HepG2 (cell line): ENCODE measurements around the gene CDH23. TPM values are rescaled to one million over a fixed set of nuclear protein-coding genes. Genes with fewer than 3 reads are reported as not detected.

Source experiments
- ATAC-seq: fragments of 200-7000 bp; cut with Tn5 transposase; 3 replicates; pipeline ENCODE4 v1.9.1; 2020; ENCODE audit warnings: mild to moderate bottlenecking, moderate library complexity
- BruUV-seq: library from RNA; stranded (reverse); fragments of 400-500 nt; replicated peaks from 2 replicates; lab custom pipeline; 2021; lab: Mats Ljungman, UMichigan
- CTCF ChIA-PET: fragments of 300-600 bp; formaldehyde crosslinking; extraction: SDS; loops from one replicate; lab custom pipeline; 2021; ENCODE audit warnings: low total read pairs, inconsistent platforms, low intra/inter-chr PET ratio; lab: Yijun Ruan, JAX
- POLR2A ChIA-PET: fragments of 350-600 bp; sonication (Branson Sonifier 250); formaldehyde crosslinking; loops from one replicate; lab custom pipeline; 2020; ENCODE audit warnings: antibody characterized with exemption, inconsistent platforms; lab: Yijun Ruan, JAX
- DNase-seq: peaks from one replicate; pipeline ENCODE4 v3.0.0-alpha.2; 2015; ENCODE audit warnings: low spot score
- FAIRE-seq: peaks from 3 replicates; lab custom pipeline; 2011; peaks lifted over from hg19 to GRCh38; lab: Jason Lieb, UNC
- H2AFZ ChIP-seq: one replicate; pipeline ENCODE4 v1.6.1; 2011; ENCODE audit warnings: low read length, inconsistent platforms
- H3K27ac ChIP-seq: fragments of 300-600 bp; 3 replicates; pipeline ENCODE4 v1.8.0; 2011; ENCODE audit warnings: mixed run types, mild to moderate bottlenecking, mixed read lengths, low read length, inconsistent platforms; ENCODE audit not compliant: insufficient read depth; ENCODE audit errors: extremely low read length
- H3K27me3 ChIP-seq, 2 experiments: fragments of 200-600 bp in 1 of 2; 2 replicates in 1 of 2; 3 replicates in 1 of 2; pipeline versions ENCODE4 v1.6.0 to v1.8.0; 2011; ENCODE audit warnings: low read length in 2 of 2, mild to moderate bottlenecking in 2 of 2, moderate library complexity in 2 of 2, inconsistent platforms in 1 of 2; ENCODE audit not compliant: insufficient read depth in 2 of 2, control insufficient read depth in 1 of 2
- H3K36me3 ChIP-seq, 2 experiments: fragments of 200-600 bp in 1 of 2; replicated peaks in 1 of 2; 2 replicates in 1 of 2; 3 replicates in 1 of 2; pipeline versions ENCODE4 v1.5.1 to v1.8.0; 2011; ENCODE audit warnings: low read length in 2 of 2, inconsistent platforms in 1 of 2; ENCODE audit not compliant: insufficient read depth in 2 of 2, control insufficient read depth in 1 of 2
- H3K4me1 ChIP-seq: 2 replicates; pipeline ENCODE4 v1.5.1; 2012; ENCODE audit warnings: low read length, inconsistent platforms; ENCODE audit not compliant: insufficient read depth
- H3K4me2 ChIP-seq: 2 replicates; pipeline ENCODE4 v1.6.0; 2011; ENCODE audit warnings: low read depth, low read length, inconsistent platforms
- H3K4me3 ChIP-seq, 3 experiments: fragments of 200-600 bp in 1 of 3; sonication (generic), shearing (Covaris generic) in 1 of 3; replicated peaks in 1 of 3; 2 replicates each; pipeline ENCODE4 v1.5.1; 2011 to 2016; ENCODE audit warnings: low read length in 3 of 3, inconsistent platforms in 2 of 3, low read depth in 2 of 3, mild to moderate bottlenecking in 2 of 3, control low read depth in 1 of 3, mixed read lengths in 1 of 3; ENCODE audit not compliant: insufficient read depth in 1 of 3
- H3K79me2 ChIP-seq: one replicate; pipeline ENCODE4 v1.6.1; 2011; ENCODE audit warnings: low read length, inconsistent platforms; ENCODE audit not compliant: insufficient read depth
- H3K9ac ChIP-seq: 2 replicates; pipeline ENCODE4 v1.6.0; 2011; ENCODE audit warnings: mild to moderate bottlenecking, low read depth, low read length, inconsistent platforms; ENCODE audit not compliant: insufficient read depth
- H3K9me3 ChIP-seq: 2 replicates; pipeline ENCODE4 v1.5.1; 2012; ENCODE audit warnings: mild to moderate bottlenecking, low read length
- H4K20me1 ChIP-seq: 2 replicates; pipeline ENCODE4 v1.6.0; 2011; ENCODE audit warnings: inconsistent platforms, mild to moderate bottlenecking, low read length, moderate library complexity; ENCODE audit not compliant: insufficient read depth
- FOSL2 ChIP-seq: sonication (generic); formaldehyde crosslinking; IDR thresholded peaks from 2 replicates; pipeline ENCODE4 v1.4.0; 2020; ENCODE audit warnings: missing genetic modification reagents
- ZNF382 ChIP-seq: sonication (generic); formaldehyde crosslinking; IDR thresholded peaks from 2 replicates; pipeline ENCODE4 v1.5.0; 2020; ENCODE audit warnings: missing genetic modification reagents, mild to moderate bottlenecking, borderline replicate concordance
- ZNF597 ChIP-seq: sonication (generic); formaldehyde crosslinking; IDR thresholded peaks from 2 replicates; pipeline ENCODE4 v1.5.0; 2020; ENCODE audit warnings: missing genetic modification reagents
- WGBS: methylation state at CpG from one replicate; pipeline ENCODE4 v1.1.6; 2017; ENCODE audit warnings: low lambda C conversion rate; 5-methylcytosine and 5-hydroxymethylcytosine counted together
- in situ Hi-C: cut with HindIII; loops from 2 replicates; pipeline ENCODE4 v1.10.0; 2017; ENCODE audit warnings: low pct_unique_long_range_greater_than_20kb; ENCODE audit not compliant: extremely low pct_ligation_motif_present
- intact Hi-C: fragments of 100-400 bp; cut with micrococcal nuclease; formaldehyde crosslinking; loops from one replicate; pipeline ENCODE4 v1.10.0; 2022; ENCODE audit not compliant: unreplicated experiment
- polyA plus RNA-seq, 8 experiments: library from polyadenylated mRNA; depleted of rRNA in 3 of 8; stranded (reverse) in 7 of 8; unstranded in 1 of 8; fragments of >200 nt; fragmentation: Illumina TruSeq in 4 of 8; extraction: Trizol in 4 of 8; gene quantifications; 2 replicates each; pipeline versions ENCODE4 v1.2.1 to v1.2.3, GENCODE V29; 2011 to 2016; ENCODE audit warnings: low read depth in 4 of 8, missing spikeins in 1 of 8, mixed read lengths in 1 of 8; ENCODE audit not compliant: insufficient read depth in 1 of 8
- total RNA-seq, 5 experiments: library from RNA; depleted of rRNA; stranded (reverse); fragments of >200 nt; fragmentation: Illumina TruSeq; extraction: Trizol; gene quantifications; 2 replicates each; pipeline ENCODE4 v1.2.3, GENCODE V29; 2016; ENCODE audit warnings: low read depth in 1 of 5
- TF ChIP-seq, protein P1 (sequence below), 2 experiments: sonication (generic) in 1 of 2; formaldehyde crosslinking in 1 of 2; IDR thresholded peaks; 2 replicates each; pipeline versions ENCODE4 v1.4.0 to v1.6.1; 2016 to 2020; ENCODE audit warnings: borderline replicate concordance in 1 of 2, low read depth in 1 of 2, mild to moderate bottlenecking in 1 of 2, missing genetic modification reagents in 1 of 2
- TF ChIP-seq, protein P2 (sequence below): fragments of 450-650 bp; IDR thresholded peaks from 2 replicates; pipeline ENCODE4 v1.6.1; 2016

Gene CDH23
- total and polyA plus RNA-seq, 2 of the 13 experiments (the other 11 are each of a cell fraction or from before 2014, with no cell fraction given): 0.13 TPM; not detected in 1

- POLR2A ChIA-PET: interaction anchor here (1.0 kb wide), 1 partner anchor 79 kb away, joined by 3 read pairs; the partner anchor contains the start of gene PSAP
- Histone ChIP-seq H3K27me3 (peaks cover 3 to 40% of the 10 kb centered on the region in 2 experiments; a peak in 4 of 5 replicates), H3K4me2 (no peak overlapping the region), H2AFZ (no peak overlapping the region), H3K9ac (no peak overlapping the region), H3K9me3 (no peaks in the 10 kb centered on the region), H4K20me1 (no peaks in the 10 kb centered on the region), H3K4me3 (no peak overlapping the region)
- ATAC-seq: no peak
- WGBS: 0% methylated on average over 2 of the region's 2 CpGs
- DNase-seq: no peak
- CTCF ChIA-PET: no interaction called here
- intact Hi-C loops: loop anchor here (5.0 kb wide), 1 partner anchor 40 kb away; no protein-coding TSS in a partner anchor
- TF ChIP-seq FOSL2 (CRISPR knock-in tag): peak; percentile 60
- no peak for TF ChIP-seq ZNF597 (CRISPR knock-in tag)
- TF ChIP-seq, all 625 proteins: peak for 1
- FAIRE-seq: no peak
- Histone ChIP-seq H3K79me2 (no peaks in the 10 kb centered on the region), H3K4me1 (peaks cover 24% of the 10 kb centered on the region), H3K27ac (no peak overlapping the region), H3K36me3 (no peaks in the 10 kb centered on the region)
- no TSS peak for BruUV-seq
- in situ Hi-C loops: no loop called here
Observed at GRCh38 chr10:71771821-71772617, 375.3 kb downstream of the CDH23 start.

- CTCF ChIA-PET: no interaction called here
- FAIRE-seq (no peak), DNase-seq (no peak), ATAC-seq (peak; percentile 16)
- WGBS: 60% methylated on average over 2 of the region's 4 CpGs
- H3K9ac ChIP-seq: no peak overlapping the region
- peaks cover 3 to 43% of the 10 kb centered on the region in 2 experiments; a peak in 4 of 5 replicates for H3K27me3 ChIP-seq
- no peaks in the 10 kb centered on the region for H3K79me2 ChIP-seq
- intact Hi-C loops: loop anchor here (5.0 kb wide), 1 partner anchor 39 kb away; no protein-coding TSS in a partner anchor
- H4K20me1 ChIP-seq: no peaks in the 10 kb centered on the region
- peak overlapping the region; percentile 68 for H3K4me2 ChIP-seq
- H3K9me3 ChIP-seq: no peaks in the 10 kb centered on the region
- no peak overlapping the region for H2AFZ ChIP-seq
- BruUV-seq: no TSS peak
- peak overlapping the region in 2 of 3 experiments; percentile 48 to 70; a peak in 5 of 6 replicates for H3K4me3 ChIP-seq
- in situ Hi-C loops: no loop called here
- H3K4me1 ChIP-seq: peaks cover 16% of the 10 kb centered on the region
- H3K27ac ChIP-seq: no peak overlapping the region
- no peaks in the 10 kb centered on the region for H3K36me3 ChIP-seq
- POLR2A ChIA-PET: no interaction called here
- TF ChIP-seq ZNF382 (CRISPR knock-in tag): no peak
- TF ChIP-seq, protein P1, sequence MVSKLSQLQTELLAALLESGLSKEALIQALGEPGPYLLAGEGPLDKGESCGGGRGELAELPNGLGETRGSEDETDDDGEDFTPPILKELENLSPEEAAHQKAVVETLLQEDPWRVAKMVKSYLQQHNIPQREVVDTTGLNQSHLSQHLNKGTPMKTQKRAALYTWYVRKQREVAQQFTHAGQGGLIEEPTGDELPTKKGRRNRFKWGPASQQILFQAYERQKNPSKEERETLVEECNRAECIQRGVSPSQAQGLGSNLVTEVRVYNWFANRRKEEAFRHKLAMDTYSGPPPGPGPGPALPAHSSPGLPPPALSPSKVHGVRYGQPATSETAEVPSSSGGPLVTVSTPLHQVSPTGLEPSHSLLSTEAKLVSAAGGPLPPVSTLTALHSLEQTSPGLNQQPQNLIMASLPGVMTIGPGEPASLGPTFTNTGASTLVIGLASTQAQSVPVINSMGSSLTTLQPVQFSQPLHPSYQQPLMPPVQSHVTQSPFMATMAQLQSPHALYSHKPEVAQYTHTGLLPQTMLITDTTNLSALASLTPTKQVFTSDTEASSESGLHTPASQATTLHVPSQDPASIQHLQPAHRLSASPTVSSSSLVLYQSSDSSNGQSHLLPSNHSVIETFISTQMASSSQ (IDR thresholded peaks at IDR 0.05; ENCODE audit: low read depth): no peak
- TF ChIP-seq, protein P1 (CRISPR knock-in tag; IDR thresholded peaks at IDR 0.05; ENCODE audit: borderline replicate concordance): no peak
- TF ChIP-seq, protein P2, sequence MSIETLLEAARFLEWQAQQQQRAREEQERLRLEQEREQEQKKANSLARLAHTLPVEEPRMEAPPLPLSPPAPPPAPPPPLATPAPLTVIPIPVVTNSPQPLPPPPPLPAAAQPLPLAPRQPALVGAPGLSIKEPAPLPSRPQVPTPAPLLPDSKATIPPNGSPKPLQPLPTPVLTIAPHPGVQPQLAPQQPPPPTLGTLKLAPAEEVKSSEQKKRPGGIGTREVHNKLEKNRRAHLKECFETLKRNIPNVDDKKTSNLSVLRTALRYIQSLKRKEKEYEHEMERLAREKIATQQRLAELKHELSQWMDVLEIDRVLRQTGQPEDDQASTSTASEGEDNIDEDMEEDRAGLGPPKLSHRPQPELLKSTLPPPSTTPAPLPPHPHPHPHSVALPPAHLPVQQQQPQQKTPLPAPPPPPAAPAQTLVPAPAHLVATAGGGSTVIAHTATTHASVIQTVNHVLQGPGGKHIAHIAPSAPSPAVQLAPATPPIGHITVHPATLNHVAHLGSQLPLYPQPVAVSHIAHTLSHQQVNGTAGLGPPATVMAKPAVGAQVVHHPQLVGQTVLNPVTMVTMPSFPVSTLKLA: no peak
Observed at GRCh38 chr10:71772832-71773220, 376.1 kb downstream of the CDH23 start.
